CD4-positive, alpha-beta T cell treated with Interleukin-17A for 4 hours (primary cell): Measurements from ENCODE around the gene METTL1.

ENCODE experiments used
- DNase-seq: peaks from one replicate; pipeline ENCODE4 v3.0.0-alpha.2; 2020; ENCODE audit warnings: mixed read lengths

METTL1 gene

DNA sequence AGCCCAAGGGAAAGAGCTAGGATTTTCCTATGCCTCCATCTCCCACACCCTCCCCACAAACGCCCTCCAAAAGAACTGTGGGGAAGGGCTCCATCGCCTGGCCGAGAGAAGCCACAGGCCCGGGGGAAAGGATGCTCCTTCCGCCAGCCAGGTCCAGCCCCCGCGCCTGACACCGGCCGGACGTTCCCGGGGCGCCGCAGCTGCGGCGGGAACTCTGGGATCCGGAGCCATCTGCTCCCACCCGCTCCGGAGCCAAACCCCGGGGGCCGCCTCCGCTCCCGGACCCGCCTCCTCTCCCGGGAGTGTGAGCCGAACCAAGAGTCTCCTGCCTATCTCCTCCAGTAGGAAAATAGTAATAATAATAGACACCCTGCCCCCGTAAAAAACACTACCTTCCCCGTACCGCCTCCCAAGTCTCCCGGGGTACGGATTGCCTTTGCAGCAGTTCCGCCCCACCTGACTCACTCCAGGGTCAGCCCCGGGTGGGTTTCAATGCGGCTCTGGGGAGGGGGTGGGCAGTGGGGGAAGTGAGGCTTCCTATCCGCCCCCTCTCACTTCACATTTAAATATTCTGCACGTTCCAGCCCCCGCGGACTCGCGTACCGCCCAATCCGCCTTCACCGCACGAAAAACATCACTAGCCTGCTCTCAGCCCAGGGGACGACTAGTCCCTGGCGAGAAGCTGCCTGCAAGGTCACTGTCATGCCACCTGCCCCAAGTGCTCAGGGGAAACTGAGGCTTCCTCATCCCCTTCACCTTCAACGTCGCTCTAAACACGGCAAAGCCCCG lies 35.8 kb downstream of the METTL1 start:
- no peak for DNase-seq

DNA sequence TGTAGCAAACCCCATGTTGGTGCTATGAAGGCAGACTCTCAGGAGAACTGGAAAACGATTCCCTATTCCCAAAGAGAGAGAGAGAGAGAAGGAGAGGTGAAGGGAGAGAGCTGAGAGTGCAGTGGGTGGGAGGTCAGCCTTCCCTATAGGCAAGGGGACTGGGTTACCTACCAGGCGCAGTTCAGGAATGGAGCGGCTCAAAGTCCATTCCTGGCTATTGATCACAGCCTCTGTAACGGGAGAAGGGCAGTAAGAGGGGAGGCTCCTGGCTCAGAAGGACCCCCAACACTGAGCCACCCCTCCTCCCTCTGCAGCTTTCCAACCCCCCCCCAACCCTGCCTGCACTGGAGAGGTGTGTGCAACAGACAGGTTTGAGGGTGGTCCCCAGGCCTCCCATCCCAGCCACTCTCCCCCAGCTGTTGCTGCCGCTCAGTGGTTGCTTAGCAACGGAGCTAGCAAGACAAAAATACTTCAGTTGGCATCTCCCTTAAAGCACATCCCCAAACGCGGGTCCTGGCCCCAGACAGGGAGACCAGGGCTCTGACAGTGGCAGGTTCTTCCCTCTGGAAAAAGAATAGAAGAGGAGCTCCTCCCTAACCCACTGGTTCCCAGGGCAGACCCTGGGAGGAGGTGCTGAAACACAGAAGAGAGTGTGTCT lies 36.6 kb downstream of the METTL1 start:
- no peak for DNase-seq

DNA sequence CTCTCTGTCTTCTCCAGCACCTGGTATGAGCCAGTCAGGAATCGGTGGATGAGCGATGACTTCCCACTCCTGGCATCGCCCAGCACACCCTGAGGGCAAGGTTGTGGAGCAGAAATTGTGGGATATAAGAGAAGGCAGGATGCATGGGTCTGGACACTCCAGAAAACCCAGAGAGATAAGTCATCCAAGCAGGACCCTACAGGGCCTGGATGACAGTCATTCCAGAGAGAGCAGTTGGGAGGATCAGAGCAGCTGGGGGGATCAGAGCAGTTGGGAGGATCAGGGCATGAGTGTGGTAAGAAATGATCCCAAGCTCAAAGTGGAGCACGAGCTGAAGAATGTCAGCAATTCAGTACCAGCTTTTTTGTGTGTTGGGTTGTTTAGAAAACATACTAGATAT lies 37.3 kb downstream of the METTL1 start:
- DNase-seq, result no peak

DNA sequence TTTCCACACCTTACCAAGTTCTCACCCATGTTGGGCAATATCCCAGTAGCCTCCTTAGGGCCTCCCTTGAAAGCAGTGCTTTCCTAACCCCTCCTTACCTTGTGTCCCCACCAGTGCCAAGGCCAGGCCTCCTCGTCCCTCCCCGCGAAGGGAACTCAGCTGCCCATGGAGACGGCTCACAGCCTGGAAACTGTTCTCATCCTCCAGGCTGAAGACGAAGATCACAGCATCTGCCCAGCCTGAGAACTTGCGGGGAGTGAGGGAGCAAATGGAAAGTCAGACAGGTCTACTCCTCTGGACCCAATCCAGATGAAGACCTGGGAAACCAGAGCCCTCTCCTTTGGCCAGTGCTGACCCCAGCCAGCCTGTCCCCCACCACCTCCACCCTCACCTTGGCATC lies 38.0 kb downstream of the METTL1 start:
- no peak for DNase-seq

DNA sequence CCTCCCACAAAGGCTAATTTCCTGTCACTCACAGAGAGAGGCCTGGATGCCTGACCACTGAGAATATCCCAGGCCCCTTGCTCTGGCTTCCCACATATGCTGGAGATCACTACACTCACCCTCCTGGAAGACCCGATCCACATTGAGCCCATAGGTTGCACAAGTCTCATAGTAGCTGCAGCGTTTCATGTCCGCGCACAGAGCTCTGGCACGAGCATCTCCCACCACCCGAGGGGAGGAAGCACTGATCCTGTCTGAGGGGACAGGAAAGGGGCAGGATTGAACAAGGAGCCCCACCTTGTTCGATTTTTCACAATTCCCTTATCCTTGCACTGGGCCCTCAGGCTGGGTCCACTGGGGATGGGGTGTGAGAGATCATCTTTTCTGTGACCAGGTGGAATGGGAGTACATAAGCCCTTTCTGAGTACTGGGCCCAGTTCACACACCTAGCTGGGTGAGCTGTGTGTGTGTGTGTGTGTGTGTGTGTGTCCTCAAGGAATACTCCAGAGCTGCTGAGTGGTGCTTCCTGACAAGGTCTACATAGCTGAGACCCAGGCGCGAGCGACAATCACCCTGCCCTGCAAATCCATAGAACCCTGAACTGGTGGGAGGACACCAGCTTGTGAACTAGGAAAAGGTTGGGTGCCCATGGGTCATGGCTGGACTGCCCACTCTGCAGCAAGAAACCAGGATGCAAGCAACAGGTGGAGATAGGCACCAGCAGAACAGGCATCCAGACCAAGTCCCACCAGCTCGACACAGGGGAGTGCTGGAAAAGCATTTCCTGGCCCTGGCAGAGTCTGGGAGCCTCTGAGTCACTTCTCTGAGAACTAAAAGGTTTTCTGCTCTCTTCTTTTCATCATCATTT lies 38.9 kb downstream of the METTL1 start:
- no peak for DNase-seq

DNA sequence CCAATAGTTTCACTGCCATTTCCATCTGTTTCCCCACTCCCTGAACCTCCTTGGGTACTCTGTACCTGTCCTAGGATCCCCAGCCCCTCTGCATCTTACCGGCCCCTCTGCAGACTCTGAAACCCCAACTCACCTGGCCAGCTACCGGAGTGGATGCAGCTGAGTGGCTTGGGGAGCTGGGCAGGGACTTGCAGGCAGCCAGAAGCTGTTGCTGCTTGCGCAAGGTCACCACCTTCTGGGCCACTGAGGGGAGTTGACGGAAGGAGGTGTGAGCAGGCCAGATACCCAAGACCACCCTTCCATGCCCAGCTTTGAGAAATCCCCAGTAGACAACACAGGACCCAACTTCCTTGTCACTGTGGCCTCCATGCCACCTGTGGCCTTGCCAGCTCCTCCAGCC lies 39.6 kb downstream of the METTL1 start:
- DNase-seq, result no peak

DNA sequence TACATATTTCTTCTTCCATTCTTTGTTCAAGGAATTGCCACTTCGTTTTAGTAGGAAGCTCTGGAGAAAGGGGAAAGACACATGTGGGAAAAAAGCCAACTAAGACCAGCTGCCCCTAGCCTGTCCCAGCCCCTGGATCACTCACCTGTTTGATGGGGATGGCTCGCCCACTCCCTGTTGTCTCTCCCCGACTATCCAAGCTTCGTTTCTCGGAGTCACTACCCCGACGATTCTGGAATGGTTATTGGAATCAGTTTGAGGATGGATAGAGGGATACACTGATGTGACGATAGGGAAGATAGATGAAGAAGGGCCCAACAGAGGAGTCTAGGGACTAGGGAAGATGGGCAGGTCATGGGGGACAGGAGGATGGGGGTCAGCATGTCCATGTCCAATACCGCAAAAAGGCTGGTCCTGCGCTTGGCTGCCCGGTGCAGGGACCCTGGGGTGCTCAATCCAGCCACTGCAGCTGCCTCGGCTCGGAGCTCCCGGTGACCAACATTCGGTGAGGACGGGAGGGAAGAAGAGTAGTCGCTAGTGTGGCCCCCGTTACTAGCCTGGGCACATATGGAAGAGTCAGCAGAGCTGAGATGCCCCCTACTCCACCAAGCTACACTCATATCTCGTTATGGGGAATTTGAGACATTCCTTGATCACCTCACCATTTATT lies 40.4 kb downstream of the METTL1 start:
- DNase-seq, result no peak

DNA sequence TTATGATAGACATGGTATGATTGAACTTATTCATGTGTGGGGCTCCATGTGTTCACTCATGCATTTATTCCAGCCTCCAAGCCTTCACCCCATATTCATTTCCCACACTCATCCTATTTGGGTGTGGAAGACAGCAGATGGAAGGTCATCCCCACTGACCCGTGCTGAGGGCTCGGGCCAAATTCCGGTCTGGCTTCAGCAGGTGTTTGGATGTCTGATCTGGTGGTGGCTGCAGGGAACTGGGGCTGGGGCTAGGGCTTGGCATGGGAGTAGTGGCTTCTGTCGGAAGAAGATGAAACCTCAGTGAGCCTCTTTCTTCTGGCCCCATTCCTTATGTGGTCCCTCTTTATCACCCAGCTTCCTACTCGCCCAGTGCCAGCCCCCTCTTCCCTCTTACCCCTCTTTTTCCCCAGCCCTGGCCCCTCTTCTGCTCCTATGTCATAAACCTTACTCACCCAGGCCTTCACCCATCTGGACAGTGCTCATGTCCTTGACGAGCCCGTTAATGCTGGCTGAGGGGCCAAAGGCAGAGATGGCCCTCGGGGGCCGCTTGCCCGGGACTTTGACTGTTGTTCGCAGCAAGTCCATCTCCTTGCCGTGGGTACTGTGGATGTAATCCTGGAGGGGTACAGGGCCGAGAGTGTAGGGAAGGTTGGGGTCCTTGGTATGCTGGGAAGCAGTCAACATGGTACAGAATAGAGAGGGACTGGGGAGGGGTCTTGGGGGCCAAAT lies 41.4 kb downstream of the METTL1 start:
- no peak for DNase-seq

DNA sequence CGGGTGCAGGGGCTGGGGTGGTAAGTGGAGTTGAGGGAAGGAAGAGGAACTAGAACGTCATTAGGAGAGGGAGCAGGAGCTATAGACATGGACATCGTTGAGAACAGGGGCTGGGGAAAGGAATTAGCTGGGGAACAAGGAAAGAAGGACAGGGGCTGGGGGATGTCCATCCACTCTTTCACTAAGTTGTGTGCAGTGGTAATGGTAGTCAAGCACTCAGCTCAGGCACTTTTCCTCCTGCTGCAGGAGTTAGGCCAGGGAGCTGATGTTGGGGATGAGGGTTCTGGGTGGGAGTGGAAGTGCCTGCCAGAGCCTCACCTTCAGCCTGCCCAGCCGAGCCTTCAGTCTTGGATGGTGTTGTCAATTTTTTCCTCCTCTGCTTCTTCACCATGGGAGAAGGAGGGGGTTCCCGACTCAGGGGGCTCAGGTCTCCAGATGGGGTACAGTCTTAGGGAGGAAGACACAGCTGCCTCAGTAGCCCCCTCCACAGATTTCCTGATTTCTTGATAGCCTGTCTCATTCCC lies 42.5 kb downstream of the METTL1 start:
- no peak for DNase-seq

DNA sequence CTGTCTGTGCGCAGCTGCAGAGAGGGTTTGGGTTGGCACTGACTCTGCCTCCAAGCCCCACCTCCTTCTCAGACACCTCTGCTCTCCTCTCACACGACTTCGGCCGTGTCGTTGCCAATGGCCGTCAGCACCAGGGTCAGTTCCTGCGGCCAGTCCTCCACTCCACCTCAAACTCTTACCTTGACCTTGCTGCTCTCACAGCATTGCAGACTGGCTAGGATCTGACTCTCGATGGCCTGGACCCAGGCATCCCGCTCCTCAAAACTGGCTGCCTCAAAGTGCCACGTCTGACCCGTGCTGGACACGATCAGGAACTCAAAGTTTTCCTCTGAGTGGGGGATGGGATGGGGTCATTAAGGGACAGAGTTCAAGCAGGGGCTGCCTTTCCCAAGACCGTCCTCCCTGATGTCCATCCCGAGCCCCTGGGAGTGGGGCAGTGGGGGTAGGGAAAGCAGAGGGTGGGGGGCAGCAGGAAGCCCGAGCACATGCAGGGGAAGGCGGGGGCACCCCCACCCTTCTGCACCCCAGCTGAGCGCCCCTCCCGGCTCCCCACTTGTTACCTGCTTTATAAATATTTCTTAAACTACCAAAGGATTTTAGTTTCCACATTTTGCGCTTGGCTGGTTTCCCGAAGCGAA lies 44.0 kb downstream of the METTL1 start:
- no peak for DNase-seq

DNA sequence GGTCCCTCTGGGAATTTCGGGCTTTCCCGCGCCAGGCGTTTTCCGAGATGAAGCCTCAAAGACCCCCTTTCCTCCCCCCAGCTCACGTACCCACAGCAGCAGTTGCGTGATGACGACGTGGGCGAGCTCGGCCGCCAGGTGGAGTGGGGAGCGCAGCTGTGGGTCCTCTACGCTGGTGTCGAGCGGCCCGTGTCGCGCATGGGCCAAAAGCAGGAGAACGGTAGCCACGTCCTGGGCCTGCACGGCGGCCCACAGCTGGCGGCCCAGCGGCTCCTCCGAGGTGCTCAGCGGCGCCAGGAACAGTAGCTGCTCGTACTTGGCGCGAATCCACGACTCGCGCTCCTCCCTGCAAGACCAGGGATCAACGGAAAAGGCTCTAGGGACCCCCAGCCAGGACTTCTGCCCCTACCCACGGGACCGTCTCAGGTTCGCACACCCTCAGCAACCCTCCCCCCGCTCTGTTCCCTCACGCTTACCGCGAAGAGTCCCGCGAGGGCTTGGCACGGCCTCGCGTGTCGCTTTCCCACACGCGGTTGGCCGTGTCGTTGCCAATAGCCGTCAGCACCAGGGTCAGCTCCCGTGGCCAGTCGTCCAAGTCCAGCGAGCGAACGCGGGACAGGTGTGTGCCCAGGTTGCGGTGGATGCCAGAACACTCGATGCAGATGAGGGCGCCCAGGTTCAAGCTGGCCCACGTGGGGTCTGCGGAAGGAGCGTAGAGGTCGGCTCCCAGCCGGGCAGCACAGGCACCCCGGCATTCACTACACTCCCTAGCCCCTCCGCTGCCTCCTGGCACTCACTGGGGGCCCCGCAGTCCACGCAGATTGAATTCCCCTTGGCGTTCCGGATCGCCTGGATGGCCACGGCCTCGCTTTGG lies 44.8 kb downstream of the METTL1 start:
- no peak for DNase-seq

DNA sequence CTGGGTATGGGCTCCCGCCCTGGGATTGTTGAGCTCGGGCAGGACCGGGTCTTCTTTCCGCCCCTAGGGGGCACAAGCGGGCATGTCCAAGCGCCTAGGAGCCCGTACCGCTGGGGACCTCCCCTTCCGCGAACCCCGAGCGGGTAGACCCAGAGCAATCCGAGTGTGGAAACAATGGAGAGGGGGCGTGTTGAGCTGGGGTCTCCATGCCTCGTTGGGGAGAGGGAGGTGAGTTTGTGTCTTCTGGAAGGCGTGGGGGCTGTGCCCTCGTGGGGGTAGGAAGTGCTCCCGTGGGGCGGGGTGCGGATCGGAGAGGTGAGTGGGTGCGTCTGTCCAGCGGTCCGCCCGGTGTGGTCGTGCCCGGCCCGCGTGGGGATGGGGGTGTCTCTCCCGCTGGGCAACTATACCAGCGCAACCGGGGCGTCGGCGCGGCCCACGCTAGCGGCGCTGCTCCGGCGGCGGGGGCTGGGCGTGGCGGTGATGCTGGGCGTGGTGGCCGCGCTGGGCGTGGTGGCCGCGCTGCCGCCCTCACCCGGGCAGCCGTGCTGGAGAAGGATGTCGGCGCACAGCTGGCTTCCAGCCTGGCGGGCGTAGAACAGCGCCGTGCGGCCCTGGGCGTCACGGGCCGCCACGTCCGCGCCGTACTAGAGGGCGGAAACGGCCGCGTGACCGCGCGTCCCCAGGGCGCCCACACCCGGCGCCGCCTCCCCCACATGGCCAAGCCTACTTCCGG lies 45.6 kb downstream of the METTL1 start:
- DNase-seq, result peak; percentile 44

DNA sequence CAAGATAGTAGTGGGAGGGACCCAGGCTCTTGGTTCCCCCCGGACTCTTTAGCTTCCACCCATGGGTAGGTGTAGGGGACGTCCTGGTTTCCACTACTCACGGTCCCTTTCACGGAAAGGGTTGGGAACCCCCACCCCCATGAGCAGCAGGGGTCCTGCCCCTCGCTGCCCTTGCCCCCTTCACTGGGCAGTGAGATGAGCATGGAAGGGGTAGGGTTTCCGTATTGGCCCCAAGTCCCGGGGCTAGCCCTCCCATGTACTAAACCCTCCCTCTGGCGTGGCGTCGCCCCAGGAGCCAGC lies 46.1 kb downstream of the METTL1 start:
- no peak for DNase-seq

DNA sequence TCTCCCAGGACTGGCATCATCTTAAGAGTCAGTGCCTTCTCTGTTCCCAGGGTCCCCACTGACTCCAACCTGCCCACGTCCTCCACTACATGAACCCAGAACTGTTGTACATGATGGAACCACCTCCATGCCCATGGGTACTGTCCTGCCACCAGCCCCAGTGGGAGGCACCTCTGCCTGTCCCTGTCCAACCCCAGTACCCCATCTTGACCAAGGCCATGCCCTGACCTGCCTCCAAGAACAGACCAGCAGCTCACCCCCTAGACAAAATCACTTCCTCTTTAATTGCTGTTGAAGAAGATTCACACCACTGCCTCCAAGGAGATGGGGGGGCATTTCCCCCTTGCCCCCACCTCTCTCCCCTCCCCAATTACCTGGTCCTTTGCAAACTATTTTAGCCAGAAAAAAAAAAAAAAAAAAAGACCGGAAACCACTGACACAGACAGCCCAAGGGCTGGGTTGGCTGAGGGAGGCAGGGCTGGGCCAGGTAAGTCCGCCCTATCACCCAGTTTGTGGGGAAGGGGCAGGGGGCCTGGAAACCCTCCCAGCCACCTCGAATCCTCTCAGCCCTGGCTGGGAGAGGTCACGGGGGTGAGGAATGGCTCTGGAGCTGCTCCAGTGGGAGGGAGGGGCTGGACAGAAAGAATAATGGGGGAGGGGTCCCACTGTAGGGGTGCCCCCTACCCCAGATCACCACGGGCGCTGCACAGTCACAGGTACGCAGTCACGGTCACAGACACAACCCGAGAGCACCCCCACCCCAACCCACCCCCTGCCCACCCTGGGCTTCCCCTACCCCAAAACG lies 46.8 kb downstream of the METTL1 start:
- no peak for DNase-seq

DNA sequence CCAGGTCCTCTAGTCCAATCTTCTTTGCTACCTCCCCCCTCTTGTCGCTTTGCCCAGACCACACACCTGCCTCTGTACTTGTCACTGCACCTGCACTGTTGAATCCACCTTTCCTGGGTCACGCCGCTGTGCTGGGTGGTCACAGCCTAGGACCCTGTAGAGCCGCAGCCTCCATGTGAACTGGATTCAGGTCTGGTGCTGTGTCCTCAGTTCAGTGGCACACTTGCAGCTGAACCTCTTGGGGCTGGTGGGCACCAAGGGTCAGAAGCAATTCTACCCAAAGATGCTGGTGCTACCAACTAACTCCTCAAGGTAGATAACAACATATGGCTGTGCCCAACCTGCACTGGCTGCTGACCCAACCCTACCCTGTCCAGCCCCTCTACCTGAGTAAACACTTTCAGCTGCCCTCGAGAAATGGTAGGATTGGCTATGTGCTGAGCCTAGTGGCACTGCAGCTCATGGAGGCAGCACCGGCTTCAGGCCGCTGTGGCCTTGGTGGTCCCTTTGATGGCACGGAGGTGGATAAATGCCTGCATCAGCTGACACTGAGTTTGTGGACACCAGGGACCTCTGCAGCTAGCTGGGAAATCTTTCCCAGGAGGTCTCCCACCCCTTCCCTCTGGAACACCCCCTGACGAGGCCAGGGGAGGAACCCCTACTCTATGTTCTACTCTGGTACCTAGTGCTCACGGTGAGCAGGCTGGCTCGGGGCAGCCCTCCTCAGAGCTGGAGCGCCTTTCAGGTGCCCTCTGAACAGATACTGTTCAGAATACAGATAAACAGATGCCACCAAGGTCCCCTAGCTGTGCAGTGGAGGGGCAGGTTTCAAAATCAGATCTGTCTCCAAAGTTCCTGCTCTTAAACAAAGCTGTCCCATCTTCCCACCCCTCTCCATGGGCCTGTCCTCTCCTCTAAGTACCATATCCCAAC lies 47.6 kb downstream of the METTL1 start:
- no peak for DNase-seq

DNA sequence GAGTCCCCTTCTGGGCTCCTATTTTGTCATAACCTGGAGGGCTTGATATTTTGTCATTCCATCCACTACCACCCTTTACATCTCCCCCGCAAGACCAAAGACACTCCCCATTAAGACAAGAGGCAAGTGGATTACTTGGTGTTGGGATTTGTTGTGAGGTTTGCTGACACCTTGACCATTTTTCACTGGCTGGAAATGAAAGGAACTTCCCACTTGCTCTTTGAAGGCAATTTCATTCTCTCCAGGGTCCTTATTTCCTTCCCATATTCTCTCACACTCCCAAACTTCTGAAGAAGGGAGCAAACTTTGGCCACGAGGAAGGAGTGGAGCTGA lies 48.3 kb downstream of the METTL1 start:
- no peak for DNase-seq

DNA sequence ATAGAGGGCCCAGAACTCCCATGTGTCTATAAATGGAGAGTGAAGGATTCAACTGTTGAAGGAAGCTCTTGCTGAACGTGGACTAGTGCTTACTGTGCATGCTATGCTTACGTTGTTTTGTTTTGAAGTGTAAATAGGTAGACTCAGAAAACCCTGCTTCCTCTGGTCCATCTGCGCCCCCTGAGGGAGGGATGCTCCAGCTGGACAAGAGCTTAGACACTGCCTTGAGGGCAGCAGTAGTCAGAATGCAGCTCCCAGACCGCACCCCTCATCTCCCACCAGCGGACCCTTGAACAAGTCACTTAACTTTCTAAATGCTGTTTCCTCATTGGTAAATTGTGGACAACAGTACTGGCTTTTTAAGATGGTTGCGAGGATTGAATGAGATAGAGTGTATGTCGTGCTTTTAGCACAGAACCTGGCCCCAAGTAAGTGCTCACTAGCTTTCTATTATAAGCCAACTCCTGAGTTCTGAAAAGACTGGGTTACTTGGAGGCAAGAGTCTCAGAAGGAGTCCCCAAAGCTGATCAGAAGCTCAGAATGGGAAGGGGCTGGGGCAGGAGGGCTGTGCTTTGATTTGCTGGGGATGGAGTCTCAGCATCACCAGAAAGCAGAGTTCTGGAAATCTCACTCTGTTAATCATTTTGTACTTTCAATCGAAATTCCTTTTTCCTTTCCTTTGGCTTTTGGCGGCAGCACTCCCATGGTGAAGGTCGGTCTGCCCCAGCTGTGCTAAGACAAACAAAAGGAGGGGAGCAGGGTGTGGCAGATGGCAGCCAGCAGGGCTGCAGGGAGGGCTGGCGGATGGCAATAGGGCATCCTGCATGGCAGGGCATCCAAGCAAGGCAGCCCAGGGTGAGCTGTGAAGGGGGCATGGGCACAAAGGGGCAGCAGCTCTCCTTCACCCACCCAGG lies 48.9 kb downstream of the METTL1 start:
- DNase-seq, result no peak
